BJ (cell line): ENCODE data around the gene MT1B. TPM values are rescaled to one million over a fixed set of nuclear protein-coding genes. Genes with fewer than 3 reads are reported as not detected.

Experiments used
- CTCF ChIA-PET: fragments of 350-600 bp; formaldehyde crosslinking; extraction: SDS; loops from one replicate; lab custom pipeline; 2021; ENCODE audit warnings: antibody characterized with exemption, inconsistent platforms; lab: Yijun Ruan, JAX
- POLR2A ChIA-PET: fragments of 300-600 bp; sonication (Branson Sonifier 250); formaldehyde crosslinking; extraction: SDS; loops from one replicate; lab custom pipeline; 2021; ENCODE audit warnings: antibody characterized with exemption; lab: Charles Lee
- DNase-seq: peaks from one replicate; pipeline ENCODE4 v3.0.0-alpha.2; 2011; ENCODE audit warnings: low read depth
- H3K27me3 ChIP-seq: 2 replicates; pipeline ENCODE4 v1.6.0; 2011; ENCODE audit warnings: low read length; ENCODE audit not compliant: control insufficient read depth, insufficient read depth
- H3K36me3 ChIP-seq: 2 replicates; pipeline ENCODE4 v1.5.1; 2011; ENCODE audit warnings: low read length; ENCODE audit not compliant: control insufficient read depth, insufficient read depth
- H3K4me3 ChIP-seq: 2 replicates; pipeline ENCODE4 v1.5.1; 2011; ENCODE audit warnings: low read depth, mild to moderate bottlenecking, control low read depth, low read length
- CTCF ChIP-seq: IDR thresholded peaks from 2 replicates; pipeline ENCODE4 v1.5.1; 2011; ENCODE audit warnings: low read depth, mild to moderate bottlenecking, control low read depth, inconsistent platforms, low read length, moderate library complexity; ENCODE audit not compliant: insufficient read depth
- polyA plus RNA-seq: library from polyadenylated mRNA; depleted of rRNA; stranded (reverse); fragments of >200 nt; gene quantifications from 2 replicates; pipeline ENCODE4 v1.2.3, GENCODE V29; 2011; rRNA removed

Gene MT1B
- polyA plus RNA-seq, 1 experiment, result not detected

- no peaks in the 10 kb centered on the region for H3K36me3 ChIP-seq
- CTCF ChIA-PET, result interaction anchor here (0.9 to 1.3 kb wide), 4 partner anchors 97 to 184 kb away, joined by 3 to 5 read pairs (median 3); no protein-coding TSS in a partner anchor
- POLR2A ChIA-PET, result no interaction called here
- no peak for TF ChIP-seq CTCF
- DNase-seq, result no peak
- H3K27me3 ChIP-seq, result no peaks in the 10 kb centered on the region
- H3K4me3 ChIP-seq, result no peak overlapping the region
These were observed 45.9 kb downstream of the MT1B start for GRCh38 chr16:56697456-56698155.

- CTCF ChIA-PET, result interaction anchor here (0.7 to 4.9 kb wide), 6 partner anchors 26 to 367 kb away, joined by 3 to 100 read pairs (median 8); no protein-coding TSS in a partner anchor
- no peak for DNase-seq
These were observed 48.5 kb downstream of the MT1B start for GRCh38 chr16:56700195-56700594.

GRCh38 chr16:56700631-56701030 lies 48.9 kb downstream of the MT1B start:
- no peak for DNase-seq
- Histone ChIP-seq H3K4me3 (no peak overlapping the region), H3K36me3 (no peaks in the 10 kb centered on the region), H3K27me3 (no peaks in the 10 kb centered on the region; the same call in 1 of the 2 replicates)
- ChIA-PET CTCF (interaction anchor here (0.7 to 4.9 kb wide), 15 partner anchors 8 to 367 kb away, joined by 3 to 100 read pairs (median 5); no protein-coding TSS in a partner anchor), POLR2A (no interaction called here)
- TF ChIP-seq CTCF, result no peak

More at GRCh38 chr16:56700195-56700594, 48.5 kb downstream of the MT1B start:
- Histone ChIP-seq H3K36me3 (no peaks in the 10 kb centered on the region), H3K27me3 (no peaks in the 10 kb centered on the region; the same call in 1 of the 2 replicates), H3K4me3 (no peak overlapping the region)
- no peak for TF ChIP-seq CTCF
- POLR2A ChIA-PET, result no interaction called here

GRCh38 chr16:56701534-56701933 lies 49.8 kb downstream of the MT1B start:
- H3K36me3 ChIP-seq, result no peaks in the 10 kb centered on the region
- POLR2A ChIA-PET, result interaction anchor here (1.2 kb wide), 1 partner anchor 76 kb away, joined by 4 read pairs; the partner anchor contains the start of gene MT1E
- no peak for DNase-seq
- CTCF ChIA-PET, result interaction anchor here (0.7 to 4.9 kb wide), 45 partner anchors 9 to 756 kb away, joined by 3 to 100 read pairs (median 4); partner anchors contain the start of genes MT1E, MT1X and MT2A
- no peaks in the 10 kb centered on the region; the same call in 1 of the 2 replicates for H3K27me3 ChIP-seq
- TF ChIP-seq CTCF, result no peak
- H3K4me3 ChIP-seq, result no peak overlapping the region

Other genes with a start within 250 kb of the MT1B start
- 90.8 and 130 TPM in 2 replicates for gene AMFR, start 226.3 kb upstream of the MT1B start, polyA plus RNA-seq
- gene NUDT21, start 200.6 kb upstream of the MT1B start, polyA plus RNA-seq, result 78.8 and 109 TPM in 2 replicates
- gene OGFOD1, start 200.3 kb upstream of the MT1B start, polyA plus RNA-seq, result 54.8 and 73.0 TPM in 2 replicates
- gene BBS2, start 131.9 kb upstream of the MT1B start, polyA plus RNA-seq, result 33.8 and 43.1 TPM in 2 replicates
- not detected in 2 replicates for gene MT4, start 86.8 kb upstream of the MT1B start, polyA plus RNA-seq
- not detected in 2 replicates for gene MT3, start 62.4 kb upstream of the MT1B start, polyA plus RNA-seq
- 167 and 194 TPM in 2 replicates for gene MT2A, start 43.3 kb upstream of the MT1B start, polyA plus RNA-seq
- 147 and 188 TPM in 2 replicates for gene MT1E, start 26.1 kb upstream of the MT1B start, polyA plus RNA-seq
- 0.67 and 0.94 TPM in 2 replicates for gene MT1M, start 19.2 kb upstream of the MT1B start, polyA plus RNA-seq
- 0.82 TPM in 1 of 2 replicates, not detected in the other for gene MT1A, start 13.2 kb upstream of the MT1B start, polyA plus RNA-seq
- gene MT1F, start 6.1 kb downstream of the MT1B start, polyA plus RNA-seq, result 7.8 and 11.3 TPM in 2 replicates
- 2.4 and 2.9 TPM in 2 replicates for gene MT1G, start 16.2 kb downstream of the MT1B start, polyA plus RNA-seq
- not detected in 2 replicates for gene MT1H, start 17.9 kb downstream of the MT1B start, polyA plus RNA-seq
- 55.5 and 60.2 TPM in 2 replicates for gene MT1X, start 30.6 kb downstream of the MT1B start, polyA plus RNA-seq
- gene NUP93, start 78.2 kb downstream of the MT1B start, polyA plus RNA-seq, result 51.8 and 61.2 TPM in 2 replicates
- not detected in 2 replicates for gene SLC12A3, start 213.3 kb downstream of the MT1B start, polyA plus RNA-seq